RCC 7860 (cell line): ENCODE results near the gene HSPA4L.

ENCODE experiments used
- DNase-seq: peaks from one replicate; pipeline ENCODE4 v3.0.0-alpha.2; 2015; ENCODE audit warnings: low spot score
- FAIRE-seq: peaks from 2 replicates; lab custom pipeline; 2012; peaks lifted over from hg19 to GRCh38; lab: Jason Lieb, UNC

The HSPA4L gene

DNA sequence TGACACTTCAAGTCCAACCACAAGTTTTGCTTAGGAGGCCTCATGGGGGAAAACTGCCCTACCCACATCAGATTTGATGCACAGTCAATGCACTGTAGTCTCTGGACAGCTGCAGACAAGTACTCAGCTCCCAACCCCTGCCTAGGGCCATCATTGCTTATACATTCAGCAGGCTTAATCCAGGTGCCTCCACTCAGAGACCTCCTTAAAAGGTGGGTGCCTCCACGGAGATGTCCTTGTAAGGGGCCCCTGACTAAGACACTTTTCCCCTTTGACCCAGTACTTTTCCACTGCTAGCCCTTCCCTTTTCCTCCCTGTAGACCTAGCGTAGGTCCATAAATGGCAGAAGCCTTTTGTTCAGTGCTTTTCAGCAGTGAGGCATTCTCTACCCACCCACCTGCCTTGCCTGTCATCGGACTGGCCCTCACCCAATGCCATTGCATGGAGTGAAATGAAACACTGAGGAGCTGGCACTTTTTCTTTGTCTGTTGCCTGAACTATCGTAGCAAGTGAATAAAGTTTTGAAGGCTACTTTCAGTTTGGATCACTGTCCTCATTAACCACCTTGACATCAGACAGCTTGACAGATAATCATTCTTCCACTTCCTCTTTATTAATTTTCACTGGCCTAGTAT is 74.8 kb downstream of the HSPA4L start:
- peak; percentile 17 for DNase-seq
- no peak for FAIRE-seq

- FAIRE-seq (no peak), DNase-seq (no peak)
Measured at GRCh38 chr4:127857641-127858040, 75.5 kb downstream of the HSPA4L start.

- FAIRE-seq: no peak
Measured at GRCh38 chr4:127868196-127868595, 86.1 kb downstream of the HSPA4L start.

DNA sequence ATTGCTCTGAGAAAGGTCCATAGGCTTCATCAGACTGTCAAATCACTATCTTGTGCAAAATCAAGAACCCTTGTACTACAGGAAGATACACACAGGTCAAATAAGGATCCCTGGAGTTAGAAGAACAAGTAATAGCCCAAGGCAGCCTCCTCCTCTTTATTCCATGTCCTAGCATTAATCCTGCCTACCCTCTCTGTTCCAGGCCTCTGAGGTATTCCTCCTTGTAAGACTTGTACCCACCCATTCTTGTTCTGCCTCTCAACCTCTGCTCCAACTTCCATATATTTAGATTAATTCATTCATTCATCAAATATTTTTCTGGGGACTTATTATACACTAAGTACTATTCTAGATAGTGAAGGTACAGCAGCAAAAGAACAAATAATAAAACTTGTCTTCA is 88.2 kb downstream of the HSPA4L start:
- DNase-seq: no peak
- FAIRE-seq: no peak

More at GRCh38 chr4:127868196-127868595, 86.1 kb downstream of the HSPA4L start:
- no peak for DNase-seq

- FAIRE-seq (no peak), DNase-seq (no peak)
Measured at GRCh38 chr4:127870688-127871087, 88.6 kb downstream of the HSPA4L start.

DNA sequence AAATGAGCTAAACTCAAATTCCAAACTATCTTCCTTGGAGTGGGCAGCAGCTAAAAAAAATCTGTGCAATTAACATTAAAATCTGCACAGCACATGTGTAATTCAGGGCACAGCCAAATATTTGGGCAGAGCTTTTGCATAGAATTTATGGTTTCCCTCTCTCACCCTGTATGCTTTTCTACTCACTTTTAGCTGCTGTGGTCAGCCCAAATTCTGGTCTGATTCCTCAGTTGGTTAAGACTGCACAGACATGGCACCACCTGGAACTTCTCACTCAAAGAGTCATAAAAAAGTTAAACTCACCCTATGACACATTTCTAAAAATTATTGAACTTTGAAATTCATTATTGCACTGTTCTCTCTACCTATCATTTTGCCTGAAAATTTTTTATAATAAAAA is 93.7 kb downstream of the HSPA4L start:
- DNase-seq (no peak), FAIRE-seq (no peak)

DNA sequence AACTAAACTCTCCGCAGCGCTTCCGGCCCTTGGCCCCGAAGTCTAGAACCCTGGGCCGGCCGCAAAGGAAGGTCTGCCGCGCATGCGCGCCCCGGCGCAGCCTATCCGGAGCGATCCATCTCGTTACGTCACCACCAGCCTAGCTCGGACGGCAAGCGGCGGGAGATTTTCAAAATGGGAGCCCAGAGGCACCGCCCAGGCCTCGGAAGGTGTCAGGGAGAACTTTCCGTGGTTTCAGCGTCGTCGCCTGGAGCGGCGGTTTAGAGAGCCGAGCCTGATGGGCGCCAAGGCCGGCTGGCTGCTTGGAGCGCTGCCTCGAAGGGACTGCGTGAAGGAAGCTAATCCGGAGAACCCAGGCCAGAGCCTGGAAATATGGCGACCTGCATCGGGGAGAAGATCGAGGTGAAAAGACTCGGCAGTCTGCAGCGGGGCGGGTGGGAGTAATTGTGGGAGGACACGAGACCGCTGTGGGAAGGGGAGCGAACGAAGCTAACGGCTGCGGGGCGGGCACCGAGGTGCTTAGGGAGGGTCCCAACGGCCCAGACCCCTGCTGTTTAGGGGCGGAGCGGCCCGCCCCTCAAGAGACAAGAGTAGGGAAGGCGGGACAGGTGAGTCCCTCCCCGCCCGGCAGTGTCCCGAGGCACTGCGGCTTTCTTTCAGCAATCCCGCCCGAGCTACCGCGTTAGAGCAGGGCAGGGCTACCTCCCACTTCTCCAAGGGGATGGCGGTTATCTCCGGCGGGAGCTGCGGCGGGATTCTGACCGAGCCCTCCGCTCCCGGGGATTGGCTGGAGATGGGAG is 98.8 kb downstream of the HSPA4L start, which contains the start of gene PLK4:
Gene PLK4 (plus strand): TSS at position 131 of the 800 bp plus-strand sequence. CDS start 242 bp downstream, at position 373.
- peak; percentile 72 for FAIRE-seq
- peak; percentile 91 for DNase-seq

DNA sequence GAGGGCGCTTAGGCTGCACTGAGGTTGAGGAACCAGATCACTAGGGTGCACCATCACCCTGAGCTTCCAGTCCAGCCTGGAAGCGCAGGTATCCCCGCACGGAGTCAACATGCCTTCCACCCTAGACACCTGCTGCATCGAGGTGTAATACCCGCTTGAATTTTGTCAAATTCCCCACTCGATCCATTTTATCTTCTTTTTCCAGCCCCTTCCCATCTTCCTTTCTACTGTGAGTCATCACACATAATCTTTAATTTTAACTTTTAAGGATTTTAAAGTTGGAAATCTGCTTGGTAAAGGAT is 99.4 kb downstream of the HSPA4L start:
- no peak for FAIRE-seq
- DNase-seq: no peak

DNA sequence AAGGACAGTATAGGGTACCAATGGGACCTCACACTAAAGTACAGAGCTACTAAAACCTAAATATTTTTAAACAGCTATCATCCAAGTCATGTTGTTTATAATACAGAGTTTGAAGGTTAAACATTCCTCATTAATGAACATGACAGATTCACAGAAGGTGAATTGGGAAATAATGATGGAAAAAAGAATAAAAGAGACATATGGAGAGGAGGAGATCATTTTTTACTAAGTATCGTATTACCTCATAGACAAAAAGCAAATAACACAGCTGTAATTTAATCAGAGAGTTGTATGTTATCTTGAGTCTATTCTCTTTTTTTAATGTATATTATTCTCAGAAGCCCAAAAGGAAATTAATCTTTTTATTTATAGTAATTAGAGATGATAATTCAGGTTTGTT is 106.4 kb downstream of the HSPA4L start:
- DNase-seq (no peak), FAIRE-seq (no peak)

GRCh38 chr4:127889903-127890302 is 107.8 kb downstream of the HSPA4L start:
- DNase-seq (no peak), FAIRE-seq (no peak)
